Skeletal muscle cell (primary cell): ENCODE data around the gene UTP15.
A peak's percentile ranks its signal among the peaks of the same experiment; 100 is the strongest.

ENCODE experiments used
- DNase-seq: peaks from one replicate; pipeline ENCODE4 v3.0.0-alpha.2; 2010; ENCODE audit warnings: low read depth
- H3K4me3 ChIP-seq: 2 replicates; pipeline ENCODE4 v1.5.1; 2011; ENCODE audit warnings: low read depth, mild to moderate bottlenecking, control low read depth, low read length, moderate library complexity

The UTP15 gene

DNA sequence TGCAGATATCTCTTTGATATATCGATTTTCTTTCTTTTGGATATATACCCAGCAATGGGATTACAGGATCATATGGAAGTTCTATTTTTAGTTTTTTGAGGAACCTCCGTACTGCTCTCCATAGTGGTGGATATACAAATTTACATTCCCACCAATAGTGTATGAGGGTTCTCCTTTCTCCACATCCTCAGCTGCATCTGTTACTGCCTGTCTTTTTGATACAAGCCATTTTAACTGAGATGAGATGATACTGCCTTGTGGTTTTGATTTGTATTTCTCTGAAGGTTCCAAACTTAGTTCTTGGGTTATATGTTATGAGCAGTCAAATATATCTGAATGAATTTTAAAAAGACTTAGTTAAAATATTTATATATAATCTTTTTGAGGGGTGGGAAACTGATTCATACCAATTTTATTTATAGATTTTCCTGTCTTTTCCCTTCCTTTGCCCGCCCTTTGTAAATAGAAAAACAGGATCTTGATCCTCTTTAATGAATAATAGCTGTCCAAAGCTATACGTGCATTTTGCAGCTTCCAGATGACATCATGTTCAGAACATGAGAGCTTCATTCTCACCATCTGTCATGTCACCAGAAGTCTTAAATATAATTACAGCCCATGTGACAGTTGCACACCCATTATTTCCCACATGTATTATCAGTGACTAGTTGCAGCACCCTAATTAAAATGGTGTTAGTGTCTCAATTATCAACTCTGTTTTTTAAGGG, 54.2 kb downstream of the UTP15 start:
- no peak for DNase-seq
- H3K4me3 ChIP-seq: no peak overlapping the region

DNA sequence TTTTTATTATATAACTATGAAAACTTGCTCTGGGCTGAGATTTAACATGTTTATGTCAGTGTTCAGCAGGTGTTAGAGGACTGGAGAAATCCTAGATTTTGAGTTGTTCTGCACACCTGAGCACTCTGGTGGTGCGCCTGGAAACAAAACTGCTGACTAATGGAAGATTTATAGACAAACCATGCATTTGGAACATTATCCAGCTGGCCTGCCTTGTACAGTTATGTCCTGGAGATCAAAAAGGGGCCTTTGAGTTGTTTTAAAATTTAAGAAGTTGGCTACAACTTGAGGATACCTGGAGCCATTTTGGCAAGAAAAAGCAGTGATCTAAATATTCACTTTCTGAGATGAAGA, 54.8 kb downstream of the UTP15 start:
- DNase-seq: no peak

DNA sequence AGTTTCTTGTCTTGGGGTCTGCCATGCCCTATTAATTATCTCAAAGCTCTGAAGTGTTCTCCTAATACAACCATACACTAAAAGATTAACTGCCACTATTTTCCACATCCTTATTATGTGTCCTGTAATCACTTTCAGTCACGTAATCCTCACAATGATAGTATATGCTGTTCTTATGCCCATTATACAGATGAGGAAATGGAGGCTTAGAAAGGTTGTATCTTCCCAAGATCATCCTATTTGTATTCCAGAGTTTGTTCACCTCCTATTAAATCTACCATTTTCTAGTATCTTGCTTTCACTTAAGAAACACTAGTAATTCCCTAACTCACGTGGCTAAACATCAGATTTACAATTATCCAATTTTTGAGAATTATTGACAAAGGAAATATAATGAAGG, 57.5 kb downstream of the UTP15 start:
- no peak overlapping the region for H3K4me3 ChIP-seq

More for the DNA sequence above, 54.8 kb downstream of the UTP15 start:
- H3K4me3 ChIP-seq: no peak overlapping the region

GRCh38 chr5:73623901-73624404, 58.4 kb downstream of the UTP15 start:
- H3K4me3 ChIP-seq: no peak overlapping the region
- no peak for DNase-seq

More for the DNA sequence above, 57.5 kb downstream of the UTP15 start:
- DNase-seq: no peak

GRCh38 chr5:73624888-73625287, 59.3 kb downstream of the UTP15 start:
- H3K4me3 ChIP-seq: no peak overlapping the region
- no peak for DNase-seq

DNA sequence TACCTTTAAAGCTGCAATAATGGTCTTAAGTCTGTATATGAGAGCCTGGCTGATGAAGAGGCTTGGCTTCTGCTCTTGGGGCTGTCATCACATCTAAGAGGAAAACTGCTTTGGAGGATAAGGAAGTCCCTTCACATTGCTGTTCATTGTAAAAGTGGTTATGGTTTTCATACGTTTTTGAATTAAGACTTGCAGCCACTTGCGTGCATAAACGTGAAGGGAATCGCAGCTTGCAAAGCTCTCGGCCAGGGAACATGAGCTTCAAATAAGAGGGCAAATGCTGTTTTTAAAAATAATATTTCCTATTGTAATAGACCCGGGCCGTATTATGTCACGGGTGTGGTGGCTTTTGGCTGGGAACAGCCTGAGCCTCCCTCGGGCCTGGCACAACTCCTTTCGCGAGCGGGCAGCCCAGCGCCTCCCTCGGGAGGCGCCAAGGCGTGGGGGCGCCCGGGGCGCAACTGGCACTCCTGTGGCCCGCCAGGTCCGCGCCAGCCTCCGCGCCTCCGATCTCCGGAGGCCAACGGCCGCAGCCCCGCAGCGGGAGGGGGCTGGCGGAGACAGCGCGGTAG, 59.9 kb downstream of the UTP15 start:
- H3K4me3 ChIP-seq: peak overlapping the region; percentile 86
- no peak for DNase-seq

DNA sequence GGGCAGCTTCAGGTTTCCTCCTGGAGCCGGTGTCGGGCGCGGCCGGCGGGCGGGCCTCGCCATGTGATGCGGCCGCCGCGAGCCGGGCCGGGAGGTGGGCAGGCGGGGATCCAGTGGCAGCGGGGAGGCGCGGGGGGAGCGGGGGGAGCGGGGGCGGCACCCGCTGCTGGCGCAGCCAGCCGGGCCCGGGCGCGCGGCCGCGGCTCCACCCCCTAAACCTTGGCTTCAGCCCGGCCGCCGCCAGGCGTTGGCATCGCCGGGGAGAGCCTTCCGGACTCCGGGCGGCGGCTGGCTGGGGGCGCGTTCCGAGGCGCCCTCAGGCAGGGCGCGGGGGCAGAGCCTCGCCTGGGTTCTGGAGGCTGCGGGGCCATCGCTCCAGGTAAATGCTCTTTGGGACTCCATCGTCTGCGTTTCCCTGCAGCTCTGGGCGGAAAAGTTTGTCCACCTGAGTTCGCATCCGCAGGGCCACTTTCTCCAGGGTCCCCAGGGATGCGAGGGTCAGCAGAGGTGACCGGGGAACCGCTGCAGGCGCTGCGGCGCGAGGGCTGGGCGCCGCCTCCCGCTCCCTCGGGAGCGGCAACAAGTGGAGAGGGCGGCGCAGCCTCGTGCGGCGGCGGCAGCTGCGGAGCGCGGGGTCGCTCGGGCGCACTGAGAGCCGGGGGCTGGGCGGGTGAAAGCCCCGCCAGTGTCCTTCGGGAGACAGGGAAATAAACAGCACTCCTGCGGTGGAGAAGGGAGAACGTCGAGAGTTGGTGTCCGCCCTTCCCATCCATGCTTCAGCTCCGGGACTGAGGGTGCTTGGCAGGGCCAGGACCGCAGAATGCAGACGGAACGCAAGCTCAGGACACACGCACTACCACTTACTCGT, 60.6 kb downstream of the UTP15 start, which contains the start of gene ARHGEF28:
TSS of gene ARHGEF28 (plus strand) at position 253 of the 868 bp plus-strand sequence. CDS start 58,656 bp downstream, outside the sequence.
- no peak for DNase-seq
- peak within 1 kb of the TSS; percentile 86 for H3K4me3 ChIP-seq

DNA sequence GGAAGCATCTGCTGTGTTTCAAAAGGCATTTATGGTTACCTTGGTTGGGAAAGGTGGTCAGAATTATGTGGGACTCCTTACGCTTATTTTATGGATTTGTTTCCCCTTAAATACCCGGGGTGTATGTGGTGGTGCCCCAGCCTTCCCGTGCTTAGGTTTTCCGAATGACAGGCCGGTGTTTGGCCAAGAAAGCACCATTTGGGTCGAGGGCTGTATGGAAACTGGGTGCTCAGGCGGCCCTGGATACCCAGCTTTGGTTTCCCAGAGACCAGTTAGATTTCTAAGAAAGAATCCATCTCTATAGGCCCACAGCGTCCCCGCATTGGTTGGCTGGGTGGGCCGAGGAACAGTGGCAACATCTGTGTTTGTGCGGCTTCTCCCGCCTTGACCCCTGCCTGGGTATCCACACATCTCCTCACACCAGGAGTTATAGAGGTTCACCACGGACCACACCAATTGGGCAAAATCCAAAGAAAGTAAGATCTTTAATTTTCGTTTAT, 61.3 kb downstream of the UTP15 start:
- no peak for DNase-seq
- H3K4me3 ChIP-seq: peak overlapping the region; percentile 86

- DNase-seq: no peak
- no peak overlapping the region for H3K4me3 ChIP-seq
Observed at GRCh38 chr5:73629456-73629855, 63.9 kb downstream of the UTP15 start.

GRCh38 chr5:73630765-73631164, 65.2 kb downstream of the UTP15 start:
- DNase-seq: no peak
- H3K4me3 ChIP-seq: no peak overlapping the region

GRCh38 chr5:73631500-73631899, 66.0 kb downstream of the UTP15 start:
- no peak for DNase-seq
- H3K4me3 ChIP-seq: no peak overlapping the region
